ENCODE results near the gene SPEG.

GRCh38 chr2:219440388-219441256 is 6.0 kb downstream of the SPEG start:
- TF ChIP-seq POLR2AphosphoS5 (IDR thresholded peaks at IDR 0.05; ENCODE audit: borderline replicate concordance, low read depth, low read length) (no peak), EZH2 (IDR thresholded peaks at IDR 0.05) (no peak), FOXP2 (optimal IDR thresholded peaks at IDR 0.05; ENCODE audit: control extremely low read depth, extremely low read length, insufficient read depth) (no peak)

Data from SK-N-MC (cell line).